CD4-positive, alpha-beta T cell treated with Interleukin-10 for 1 hour (primary cell): ENCODE data around the gene RBFOX1.

ENCODE experiments used
- DNase-seq: peaks from one replicate; pipeline ENCODE4 v3.0.0-alpha.2; 2020

RBFOX1 gene

DNA sequence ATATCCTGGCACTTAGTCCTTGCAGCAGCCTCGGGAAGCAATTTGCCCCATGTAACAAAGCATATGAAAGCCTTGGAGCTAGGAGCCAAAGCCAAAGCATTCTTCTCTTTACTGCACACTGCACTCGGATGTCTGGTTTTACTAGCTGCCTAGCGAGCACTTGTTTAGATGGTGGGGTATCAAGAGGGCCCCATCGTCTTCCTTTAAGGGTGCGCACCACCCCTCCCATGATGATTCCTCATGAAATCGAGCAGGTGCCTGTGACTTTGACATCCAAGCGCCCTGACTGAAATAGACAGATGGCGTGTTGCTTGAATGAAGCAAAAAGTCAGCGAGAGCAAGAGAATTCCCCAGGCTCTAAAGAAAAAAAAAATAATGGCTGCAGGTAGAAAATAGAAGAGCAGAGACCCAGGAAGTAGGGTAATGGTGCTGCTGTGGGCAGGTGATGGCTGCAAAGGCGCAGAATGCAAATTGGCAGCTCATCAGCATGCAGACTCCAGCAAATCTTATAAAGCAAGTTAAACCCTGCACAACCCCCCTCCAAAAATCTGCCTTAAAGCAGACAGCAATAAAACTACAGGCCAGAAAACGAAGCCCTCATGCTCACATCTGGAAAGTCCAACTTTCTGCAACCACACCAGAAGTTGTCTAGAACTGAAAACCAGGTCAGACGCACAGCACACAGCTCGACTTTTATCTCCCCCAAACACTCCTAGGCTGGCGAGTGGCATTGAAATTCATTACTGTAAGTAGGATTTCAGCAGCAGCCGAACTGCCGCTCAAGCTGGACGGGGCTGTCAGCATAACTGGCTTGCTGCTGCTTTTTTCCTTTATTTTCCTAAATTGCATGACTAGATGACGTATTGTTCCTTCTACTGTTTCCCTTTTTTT lies 384.3 kb downstream of the RBFOX1 start:
- DNase-seq: no peak

DNA sequence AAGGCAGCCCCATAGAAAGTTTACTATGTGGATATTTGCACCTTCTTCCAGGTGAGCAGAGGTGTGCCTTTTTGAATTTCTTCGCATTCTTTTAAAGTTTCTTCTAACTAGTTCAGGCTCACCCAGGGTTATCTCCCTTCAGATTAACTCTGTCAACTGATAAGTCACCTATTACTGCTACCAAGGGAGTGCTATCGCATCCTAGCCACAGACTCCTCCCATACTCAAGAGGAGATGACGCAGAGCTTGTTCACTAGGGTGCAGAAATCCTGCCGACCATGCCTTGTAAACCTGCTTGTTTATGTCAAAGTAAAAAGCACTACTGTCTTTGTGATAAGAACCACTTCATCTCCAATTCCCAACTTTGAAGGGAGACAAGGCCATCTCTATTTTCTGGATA lies 390.1 kb downstream of the RBFOX1 start:
- no peak for DNase-seq

DNA sequence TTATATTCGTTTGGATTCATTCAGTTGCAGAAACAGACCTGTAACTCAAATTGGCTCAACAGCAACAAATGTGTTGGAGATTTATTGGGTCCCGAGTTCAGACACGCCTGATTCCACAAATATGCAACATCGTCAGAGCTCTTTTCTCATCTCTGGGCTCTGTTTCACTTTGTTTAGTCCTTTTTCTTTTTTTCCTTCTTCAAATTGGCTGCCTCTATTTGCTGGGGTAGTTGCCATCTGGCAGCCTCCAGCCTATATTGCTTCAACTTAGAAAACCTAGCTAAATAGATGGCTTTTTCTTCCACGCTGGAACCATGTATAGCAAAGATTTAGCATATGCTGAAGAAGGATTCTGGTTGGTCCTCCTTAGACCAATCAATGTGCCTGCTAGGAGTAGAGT lies 398.5 kb downstream of the RBFOX1 start:
- DNase-seq: no peak

DNA sequence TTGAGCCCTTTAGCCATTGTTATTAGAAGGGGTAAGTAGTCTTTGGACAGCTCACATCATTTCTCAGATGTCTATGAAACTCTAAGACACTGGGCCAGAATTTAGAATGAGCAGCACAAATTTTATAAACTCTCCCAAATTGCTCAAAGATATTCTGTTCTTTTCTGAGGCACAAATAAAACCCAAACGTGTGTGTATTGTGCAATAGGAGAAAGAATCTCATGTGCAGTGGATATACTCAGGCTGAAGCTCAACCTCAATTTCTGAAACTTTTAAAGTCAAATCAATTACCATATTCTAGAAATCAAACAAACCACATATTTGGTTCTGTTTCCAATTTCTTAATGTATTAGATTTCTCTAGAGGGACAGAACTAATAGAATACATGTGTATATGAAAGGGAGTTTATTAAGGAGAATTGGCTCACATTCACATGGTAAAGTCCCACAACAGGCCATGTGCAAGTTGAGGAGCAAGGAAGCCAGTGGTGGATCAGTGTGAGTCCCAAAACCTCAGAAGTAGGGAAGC lies 403.6 kb downstream of the RBFOX1 start:
- no peak for DNase-seq

DNA sequence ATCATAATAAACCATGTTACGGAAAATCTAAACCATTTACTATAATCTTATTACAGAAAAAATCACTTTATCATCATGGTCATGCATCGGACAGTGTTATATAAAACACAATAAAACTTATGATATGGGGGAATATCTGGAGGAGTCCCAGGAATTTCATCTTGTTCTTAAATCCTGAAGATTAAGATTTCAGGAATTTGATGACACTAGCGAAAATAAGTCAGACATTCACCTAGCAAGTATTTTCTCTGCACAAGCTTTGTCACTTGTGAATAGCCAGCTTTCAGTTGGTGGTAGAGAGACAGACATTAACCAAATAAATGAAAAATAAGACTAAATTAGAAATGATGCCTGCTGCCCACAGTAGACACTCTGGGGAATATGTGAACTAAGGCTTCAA lies 410.0 kb downstream of the RBFOX1 start:
- no peak for DNase-seq

DNA sequence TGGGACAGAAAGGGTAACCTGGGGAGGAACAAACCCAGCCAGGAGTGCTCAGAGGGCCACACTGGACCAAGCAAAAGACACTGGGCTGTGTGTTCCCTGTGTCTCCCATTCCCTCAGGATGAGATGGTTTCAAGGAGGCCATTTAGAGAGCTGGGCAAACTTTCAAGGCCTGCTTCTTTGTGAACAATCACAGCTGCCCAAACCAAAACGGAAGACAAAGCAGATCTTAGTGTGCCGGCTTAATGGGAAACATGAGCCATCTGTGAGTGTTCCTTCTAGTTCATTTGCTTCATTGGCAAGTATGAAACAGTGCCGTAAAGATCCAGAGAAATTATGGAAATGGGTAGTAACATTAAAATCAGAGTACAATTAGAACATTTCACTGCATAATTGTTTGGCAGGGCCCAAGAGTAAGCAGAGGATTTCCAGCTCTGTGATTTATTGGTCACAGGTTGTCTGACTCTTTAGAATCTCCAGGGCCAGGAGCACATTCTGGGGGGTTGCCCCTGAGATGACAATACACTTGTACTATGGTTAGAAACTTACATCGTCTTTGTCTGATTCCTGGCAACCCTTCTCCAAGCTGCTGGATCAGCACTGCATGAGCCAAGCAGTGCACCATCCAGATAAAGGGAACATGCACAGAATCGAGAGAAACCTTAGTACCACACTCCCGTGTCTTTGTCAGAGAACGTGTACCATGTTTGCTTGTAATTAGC lies 412.1 kb downstream of the RBFOX1 start:
- DNase-seq: no peak

DNA sequence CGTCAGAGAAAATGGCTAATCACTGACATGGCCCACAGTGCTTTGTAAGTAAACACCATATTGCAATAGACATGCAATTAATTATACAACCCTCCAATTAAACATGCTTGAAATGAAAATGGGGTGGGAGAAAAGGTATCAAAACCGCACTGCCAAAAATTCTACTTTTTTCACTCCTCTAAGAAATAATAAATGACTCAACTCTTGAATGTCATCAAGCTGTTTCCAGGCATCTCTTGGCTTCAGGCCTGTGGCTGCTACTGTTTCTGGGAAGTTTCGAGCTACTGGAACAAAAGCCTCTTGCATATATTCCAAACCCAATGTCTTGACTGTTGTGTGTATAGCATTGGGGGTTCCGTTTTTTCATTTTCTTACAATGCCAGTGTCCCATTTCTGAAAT lies 412.6 kb downstream of the RBFOX1 start:
- no peak for DNase-seq

DNA sequence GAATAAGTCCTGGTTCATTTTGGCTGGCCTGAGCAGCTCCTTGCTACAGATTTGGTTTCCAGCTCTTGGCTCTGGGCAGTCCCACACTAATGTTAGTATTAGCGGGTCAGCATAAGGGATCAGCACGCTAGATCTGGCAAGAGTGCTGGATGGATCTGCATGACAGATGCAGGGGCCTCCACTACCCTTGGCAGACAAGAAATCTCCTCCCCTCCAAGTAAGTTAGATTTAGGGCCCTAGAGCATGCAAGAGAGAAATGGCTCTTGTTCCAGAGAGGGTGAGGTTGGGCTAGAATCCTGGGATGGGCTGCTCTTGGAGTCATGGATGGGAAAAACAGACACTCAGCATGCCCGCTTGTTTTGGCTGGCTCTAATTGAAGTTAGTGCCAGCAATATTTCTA lies 414.3 kb downstream of the RBFOX1 start:
- DNase-seq: no peak

DNA sequence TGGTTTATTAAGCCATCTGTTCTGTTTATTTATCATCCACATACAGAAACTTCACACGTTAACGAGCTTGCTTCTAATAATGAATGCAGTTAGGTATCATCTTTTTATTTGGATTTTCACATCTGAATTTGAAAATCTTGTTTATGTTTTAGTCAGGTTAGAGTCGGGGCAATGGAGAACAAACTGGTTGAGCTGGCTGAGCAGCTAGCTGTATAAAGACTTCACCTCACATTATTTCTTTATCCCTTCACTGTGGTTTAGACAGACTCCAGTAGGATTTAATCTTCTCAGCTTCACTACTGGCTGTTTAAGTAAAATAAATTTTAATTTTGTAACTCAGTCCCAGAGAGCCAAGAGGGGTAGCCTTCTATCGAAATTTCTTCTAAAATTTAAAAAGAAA lies 415.9 kb downstream of the RBFOX1 start:
- DNase-seq: no peak

DNA sequence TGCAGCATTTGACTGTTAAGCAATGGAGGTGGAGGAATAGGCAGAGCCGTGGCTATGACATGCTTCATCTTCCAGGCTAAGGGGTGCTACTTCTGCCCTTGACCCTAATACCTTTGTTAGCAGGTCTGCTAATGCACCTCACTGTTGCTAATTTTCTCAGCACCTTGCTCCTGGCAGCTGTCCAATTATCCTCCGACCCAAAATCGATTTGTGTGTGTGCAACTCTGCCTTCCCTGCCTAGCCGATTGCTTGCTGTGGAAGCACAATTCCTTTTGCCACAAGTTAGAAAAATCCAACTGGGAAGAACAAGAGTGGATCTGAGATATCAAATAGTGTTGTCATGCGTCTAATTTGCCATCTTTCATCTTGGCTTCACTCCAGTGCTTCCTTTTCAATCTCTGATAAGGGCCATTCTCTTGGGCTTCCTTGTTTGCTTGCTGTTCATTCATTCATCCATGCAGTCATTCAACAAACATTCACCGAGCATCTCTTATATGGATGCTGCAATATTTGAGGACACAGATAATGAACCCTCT lies 422.8 kb downstream of the RBFOX1 start:
- DNase-seq: no peak
